H9 (cell line): ENCODE measurements around the gene FADD. TPM values are rescaled to one million over a fixed set of nuclear protein-coding genes. Genes with fewer than 3 reads are reported as not detected.

ENCODE experiments used
- DNase-seq: peaks from one replicate; pipeline ENCODE4 v3.0.0-alpha.2; 2017
- H2AFZ ChIP-seq: one replicate; pipeline ENCODE4 v1.6.1; 2013; ENCODE audit warnings: mild to moderate bottlenecking, low read length, control low read depth, moderate library complexity
- H2AK5ac ChIP-seq: 2 replicates; pipeline ENCODE4 v1.6.1; 2013; ENCODE audit warnings: low read length, control low read depth, mixed read lengths; ENCODE audit not compliant: insufficient read length
- H2BK120ac ChIP-seq: one replicate; pipeline ENCODE4 v1.6.1; 2013; ENCODE audit warnings: low read depth, mild to moderate bottlenecking, low read length, control low read depth, inconsistent platforms; ENCODE audit not compliant: poor library complexity, severe bottlenecking
- H2BK12ac ChIP-seq: 2 replicates; pipeline ENCODE4 v1.6.1; 2013; ENCODE audit warnings: low read length, control low read depth, mixed read lengths, low read depth; ENCODE audit not compliant: insufficient read length
- H2BK15ac ChIP-seq: 2 replicates; pipeline ENCODE4 v1.6.1; 2013; ENCODE audit warnings: low read depth, low read length, control low read depth
- H2BK20ac ChIP-seq: one replicate; pipeline ENCODE4 v1.6.1; 2013; ENCODE audit warnings: low read depth, mild to moderate bottlenecking, low read length, control low read depth, inconsistent platforms; ENCODE audit not compliant: poor library complexity, severe bottlenecking
- H2BK5ac ChIP-seq: 2 replicates; pipeline ENCODE4 v1.6.1; 2013; ENCODE audit warnings: low read length, control low read depth, mixed read lengths; ENCODE audit not compliant: insufficient read length
- H3K14ac ChIP-seq: 2 replicates; pipeline ENCODE4 v1.6.1; 2013; ENCODE audit warnings: low read length, control low read depth; ENCODE audit not compliant: insufficient read depth
- H3K18ac ChIP-seq: 2 replicates; pipeline ENCODE4 v1.6.1; 2013; ENCODE audit warnings: low read depth, mild to moderate bottlenecking, mixed read lengths, low read length, control low read depth; ENCODE audit not compliant: insufficient read length
- H3K23ac ChIP-seq: 2 replicates; pipeline ENCODE4 v1.6.1; 2013; ENCODE audit warnings: low read length, control low read depth, mixed read lengths, low read depth; ENCODE audit not compliant: insufficient read length
- H3K23me2 ChIP-seq: 2 replicates; pipeline ENCODE4 v1.6.1; 2013; ENCODE audit warnings: low read depth, mild to moderate bottlenecking, mixed read lengths, low read length, control low read depth; ENCODE audit not compliant: insufficient read length, poor library complexity, severe bottlenecking
- H3K27ac ChIP-seq: 2 replicates; pipeline ENCODE4 v1.5.1; 2013; ENCODE audit warnings: low read length, control low read depth, mixed read lengths, low read depth; ENCODE audit not compliant: insufficient read length
- H3K27me3 ChIP-seq: 2 replicates; pipeline ENCODE4 v1.6.1; 2013; ENCODE audit warnings: low read length, control low read depth, inconsistent platforms; ENCODE audit not compliant: insufficient read depth
- H3K4ac ChIP-seq: 2 replicates; pipeline ENCODE4 v1.6.1; 2013; ENCODE audit warnings: low read depth, mild to moderate bottlenecking, control low read depth, inconsistent platforms, low read length, moderate library complexity
- H3K4me1 ChIP-seq: 2 replicates; pipeline ENCODE4 v1.6.1; 2013; ENCODE audit warnings: low read length, control low read depth, inconsistent platforms; ENCODE audit not compliant: insufficient read depth
- H3K4me2 ChIP-seq: 2 replicates; pipeline ENCODE4 v1.6.1; 2013; ENCODE audit warnings: low read length, control low read depth, mixed read lengths; ENCODE audit not compliant: insufficient read length, insufficient read depth
- H3K56ac ChIP-seq: 2 replicates; pipeline ENCODE4 v1.6.1; 2013; ENCODE audit warnings: low read depth, mild to moderate bottlenecking, mixed read lengths, low read length, control low read depth; ENCODE audit not compliant: insufficient read length
- H3K79me1 ChIP-seq: 2 replicates; pipeline ENCODE4 v1.6.1; 2013; ENCODE audit warnings: low read depth, mild to moderate bottlenecking, moderate library complexity, low read length, control low read depth, inconsistent platforms; ENCODE audit not compliant: insufficient read depth, poor library complexity, severe bottlenecking
- H3K79me2 ChIP-seq: 2 replicates; pipeline ENCODE4 v1.6.1; 2013; ENCODE audit warnings: low read length, control low read depth, inconsistent platforms; ENCODE audit not compliant: insufficient read depth
- H3K9ac ChIP-seq: 2 replicates; pipeline ENCODE4 v1.6.1; 2013; ENCODE audit warnings: low read length, control low read depth, mixed read lengths; ENCODE audit not compliant: insufficient read length; ENCODE audit errors: extremely low read depth
- H3K9me3 ChIP-seq: one replicate; pipeline ENCODE4 v1.6.1; 2013; ENCODE audit warnings: low read depth, low read length, inconsistent platforms; ENCODE audit not compliant: control insufficient read depth
- H3T11ph ChIP-seq: one replicate; pipeline ENCODE4 v1.6.1; 2013; ENCODE audit warnings: mild to moderate bottlenecking, low read length, control low read depth, inconsistent platforms
- H4K20me1 ChIP-seq: one replicate; pipeline ENCODE4 v1.6.1; 2013; ENCODE audit not compliant: control insufficient read depth, insufficient read length, insufficient read depth
- H4K5ac ChIP-seq: 2 replicates; pipeline ENCODE4 v1.6.1; 2013; ENCODE audit warnings: low read depth, mild to moderate bottlenecking, mixed read lengths, low read length, control low read depth; ENCODE audit not compliant: insufficient read length
- H4K8ac ChIP-seq: replicated peaks from 2 replicates; pipeline ENCODE4 v1.6.1; 2013; ENCODE audit warnings: low read length, control low read depth, mixed read lengths, low read depth; ENCODE audit not compliant: insufficient read length
- H4K91ac ChIP-seq: 2 replicates; pipeline ENCODE4 v1.6.1; 2013; ENCODE audit warnings: low read depth, mild to moderate bottlenecking, moderate library complexity, mixed read lengths, low read length, control low read depth; ENCODE audit not compliant: insufficient read length
- H3K27ac Mint-ChIP-seq, 3 experiments: 2 replicates in 2 of 3; 3 replicates in 1 of 3; pipeline ENCODE4 v1.8.0; 2020 to 2021; ENCODE audit warnings: mixed read lengths in 3 of 3, mild to moderate bottlenecking in 1 of 3, moderate library complexity in 1 of 3
- H3K27me3 Mint-ChIP-seq: 2 replicates; pipeline ENCODE4 v1.8.0; 2021; ENCODE audit warnings: low read depth, mild to moderate bottlenecking, moderate library complexity, mixed read lengths
- H3K36me3 Mint-ChIP-seq, 3 experiments: 2 replicates in 2 of 3; 3 replicates in 1 of 3; pipeline ENCODE4 v1.8.0; 2020 to 2021; ENCODE audit warnings: low read depth in 3 of 3, mixed read lengths in 3 of 3; ENCODE audit not compliant: insufficient read depth in 1 of 3
- H3K4me1 Mint-ChIP-seq, 2 experiments: 2 replicates each; pipeline ENCODE4 v1.8.0; 2020; ENCODE audit warnings: mixed read lengths in 2 of 2
- H3K4me3 Mint-ChIP-seq, 2 experiments: 2 replicates in 1 of 2; 3 replicates in 1 of 2; pipeline ENCODE4 v1.8.0; 2020 to 2021; ENCODE audit warnings: mild to moderate bottlenecking in 2 of 2, mixed read lengths in 2 of 2, moderate library complexity in 1 of 2
- H3K9me3 Mint-ChIP-seq, 2 experiments: 2 replicates in 1 of 2; 3 replicates in 1 of 2; pipeline ENCODE4 v1.8.0; 2020; ENCODE audit warnings: mild to moderate bottlenecking in 2 of 2, mixed read lengths in 2 of 2, moderate library complexity in 1 of 2
- WGBS: extraction: QIAGEN DNeasy Blood & Tissue Kit; methylation state at CpG from one replicate; pipeline ENCODE4 v1.1.7; 2013; ENCODE audit warnings: missing lambda C conversion rate, low lambda C conversion rate, mixed read lengths; ENCODE audit not compliant: insufficient read length; ENCODE audit errors: extremely low coverage; 5-methylcytosine and 5-hydroxymethylcytosine counted together
- total RNA-seq: library from RNA; stranded (reverse); gene quantifications from 2 replicates; pipeline ENCODE4 v1.2.1, GENCODE V29; 2021
- TF ChIP-seq, protein P1 (sequence below): fragments of 200-600 bp; sonication (generic); conservative IDR thresholded peaks from 3 replicates; pipeline ENCODE4 v1.8.0; 2021; ENCODE audit warnings: antibody characterized with exemption, mild to moderate bottlenecking

FADD gene
- total RNA-seq, 1 experiment from 2014 or later = 51.1 TPM

DNA sequence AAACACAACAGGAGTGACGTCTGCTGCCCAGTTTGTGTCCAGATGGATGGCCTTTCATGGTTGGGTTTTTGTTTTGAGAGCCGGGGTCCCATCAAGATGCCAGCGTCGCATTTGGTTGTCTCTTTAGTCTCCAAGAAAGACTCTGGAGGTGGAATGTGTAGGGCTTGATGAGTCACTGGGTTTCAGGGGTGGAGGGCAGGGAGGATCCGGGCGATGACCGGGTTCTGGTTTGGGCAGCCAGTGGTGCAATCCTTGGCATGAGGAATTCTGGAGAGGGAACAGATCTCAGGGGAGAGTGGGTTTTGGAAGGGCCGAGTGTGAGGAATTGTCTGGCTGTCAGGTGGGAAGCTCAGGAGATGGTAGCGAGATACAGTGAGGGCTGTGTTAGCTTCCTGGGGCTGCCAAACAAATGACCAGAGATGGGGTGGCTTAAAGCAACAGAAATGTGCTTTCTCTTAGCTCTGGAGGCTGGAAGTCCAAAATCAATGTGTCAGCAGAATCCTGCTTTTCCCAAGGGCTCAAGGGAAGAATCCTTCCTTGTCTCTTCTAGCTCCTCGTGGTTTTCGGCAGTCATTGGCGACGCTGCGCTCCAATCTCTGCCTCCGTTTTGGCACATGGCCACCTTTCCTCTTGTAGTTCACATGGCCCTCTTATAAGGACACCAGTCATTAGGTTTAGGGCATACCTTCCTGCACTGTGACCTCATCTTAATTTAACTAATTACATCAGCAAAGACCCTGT, 41.0 kb downstream of the FADD start:
- TF ChIP-seq, protein P1, sequence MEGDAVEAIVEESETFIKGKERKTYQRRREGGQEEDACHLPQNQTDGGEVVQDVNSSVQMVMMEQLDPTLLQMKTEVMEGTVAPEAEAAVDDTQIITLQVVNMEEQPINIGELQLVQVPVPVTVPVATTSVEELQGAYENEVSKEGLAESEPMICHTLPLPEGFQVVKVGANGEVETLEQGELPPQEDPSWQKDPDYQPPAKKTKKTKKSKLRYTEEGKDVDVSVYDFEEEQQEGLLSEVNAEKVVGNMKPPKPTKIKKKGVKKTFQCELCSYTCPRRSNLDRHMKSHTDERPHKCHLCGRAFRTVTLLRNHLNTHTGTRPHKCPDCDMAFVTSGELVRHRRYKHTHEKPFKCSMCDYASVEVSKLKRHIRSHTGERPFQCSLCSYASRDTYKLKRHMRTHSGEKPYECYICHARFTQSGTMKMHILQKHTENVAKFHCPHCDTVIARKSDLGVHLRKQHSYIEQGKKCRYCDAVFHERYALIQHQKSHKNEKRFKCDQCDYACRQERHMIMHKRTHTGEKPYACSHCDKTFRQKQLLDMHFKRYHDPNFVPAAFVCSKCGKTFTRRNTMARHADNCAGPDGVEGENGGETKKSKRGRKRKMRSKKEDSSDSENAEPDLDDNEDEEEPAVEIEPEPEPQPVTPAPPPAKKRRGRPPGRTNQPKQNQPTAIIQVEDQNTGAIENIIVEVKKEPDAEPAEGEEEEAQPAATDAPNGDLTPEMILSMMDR = no peak
- Histone ChIP-seq H2BK15ac (no peak overlapping the region), H3K79me2 (no peaks in the 10 kb centered on the region), H3K27me3 (no peaks in the 10 kb centered on the region), H2BK20ac (no peak overlapping the region), H2BK5ac (no peak overlapping the region), H3K79me1 (no peaks in the 10 kb centered on the region), H4K20me1 (no peaks in the 10 kb centered on the region), H3K9me3 (no peaks in the 10 kb centered on the region), H3K23ac (no peak overlapping the region), H3K27ac (no peak overlapping the region), H4K5ac (no peak overlapping the region), H4K91ac (no peak overlapping the region), H2BK120ac (no peak overlapping the region), H3K23me2 (no peaks in the 10 kb centered on the region), H3K9ac (no peak overlapping the region), H3K14ac (no peak overlapping the region), H3K18ac (no peak overlapping the region), H2BK12ac (no peak overlapping the region), H3K4ac (no peak overlapping the region), H4K8ac (no peak overlapping the region), H3T11ph (no peak overlapping the region), H3K4me2 (no peak overlapping the region), H2AK5ac (no peak overlapping the region), H3K56ac (no peak overlapping the region), H2AFZ (no peak overlapping the region), H3K4me1 (no peaks in the 10 kb centered on the region; the same call in 1 of the 2 replicates)
- DNase-seq = no peak
- Mint-ChIP-seq H3K27me3 (peaks cover 20% of the 10 kb centered on the region), H3K4me1 (peaks cover 4 to 10% of the 10 kb centered on the region in 2 experiments), H3K36me3 (no peaks in the 10 kb centered on the region), H3K27ac (no peak overlapping the region), H3K4me3 (no peak overlapping the region), H3K9me3 (no peaks in the 10 kb centered on the region)
- no CpG with 5 or more reads among the region's 15 CpGs for WGBS
